LHCN-M2 (cell line): ENCODE results near the gene P2RX4. TPM values are rescaled to one million over a fixed set of nuclear protein-coding genes. Genes with fewer than 3 reads are reported as not detected.
"Not testable (repeated sequence)": the region's sequence is repeated elsewhere in the genome, so short reads cannot be mapped to it uniquely, and the experiment has no call there.

Experiments used
- DNase-seq: peaks from one replicate; pipeline ENCODE4 v3.0.0-alpha.2; 2012; ENCODE audit warnings: low read depth
- total RNA-seq: library from RNA; depleted of rRNA; stranded (reverse); fragments of >200 nt; gene quantifications from 2 replicates; pipeline ENCODE4 v1.2.3, GENCODE V29; 2014

P2RX4 gene
- total RNA-seq, 1 experiment from 2014 or later = 14.0 TPM

DNA sequence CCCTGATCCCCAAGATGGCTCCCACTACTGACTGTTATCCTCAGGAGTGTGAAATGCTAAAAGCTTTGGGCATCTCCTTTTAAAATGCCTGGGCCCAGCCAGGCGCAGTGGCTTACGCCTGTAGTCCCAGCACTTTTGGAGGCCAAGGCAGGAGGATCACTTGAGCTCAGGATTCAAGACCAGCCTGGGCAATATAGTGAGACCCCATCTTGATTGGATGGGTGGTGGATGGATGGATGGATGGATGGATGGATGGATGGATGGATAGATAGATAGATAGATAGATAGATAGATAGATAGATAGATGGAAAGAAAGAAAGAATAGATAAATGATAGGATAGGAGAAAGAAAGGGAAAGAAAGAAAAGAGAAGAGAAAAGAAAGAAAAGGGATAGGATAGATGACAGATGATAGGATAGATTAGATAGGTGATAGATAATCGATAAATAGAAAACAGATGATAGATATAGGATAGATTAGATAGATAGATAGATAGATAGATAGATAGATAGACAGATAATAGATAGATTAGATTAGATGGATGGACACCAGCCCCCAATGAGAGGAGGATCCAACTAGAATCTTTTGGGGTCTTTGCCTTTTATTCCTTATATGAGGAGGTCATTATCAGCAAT lies 9.5 kb downstream of the P2RX4 start:
- no peak for DNase-seq

GRCh38 chr12:121222847-121223246 lies 12.9 kb downstream of the P2RX4 start:
- DNase-seq = no peak

DNA sequence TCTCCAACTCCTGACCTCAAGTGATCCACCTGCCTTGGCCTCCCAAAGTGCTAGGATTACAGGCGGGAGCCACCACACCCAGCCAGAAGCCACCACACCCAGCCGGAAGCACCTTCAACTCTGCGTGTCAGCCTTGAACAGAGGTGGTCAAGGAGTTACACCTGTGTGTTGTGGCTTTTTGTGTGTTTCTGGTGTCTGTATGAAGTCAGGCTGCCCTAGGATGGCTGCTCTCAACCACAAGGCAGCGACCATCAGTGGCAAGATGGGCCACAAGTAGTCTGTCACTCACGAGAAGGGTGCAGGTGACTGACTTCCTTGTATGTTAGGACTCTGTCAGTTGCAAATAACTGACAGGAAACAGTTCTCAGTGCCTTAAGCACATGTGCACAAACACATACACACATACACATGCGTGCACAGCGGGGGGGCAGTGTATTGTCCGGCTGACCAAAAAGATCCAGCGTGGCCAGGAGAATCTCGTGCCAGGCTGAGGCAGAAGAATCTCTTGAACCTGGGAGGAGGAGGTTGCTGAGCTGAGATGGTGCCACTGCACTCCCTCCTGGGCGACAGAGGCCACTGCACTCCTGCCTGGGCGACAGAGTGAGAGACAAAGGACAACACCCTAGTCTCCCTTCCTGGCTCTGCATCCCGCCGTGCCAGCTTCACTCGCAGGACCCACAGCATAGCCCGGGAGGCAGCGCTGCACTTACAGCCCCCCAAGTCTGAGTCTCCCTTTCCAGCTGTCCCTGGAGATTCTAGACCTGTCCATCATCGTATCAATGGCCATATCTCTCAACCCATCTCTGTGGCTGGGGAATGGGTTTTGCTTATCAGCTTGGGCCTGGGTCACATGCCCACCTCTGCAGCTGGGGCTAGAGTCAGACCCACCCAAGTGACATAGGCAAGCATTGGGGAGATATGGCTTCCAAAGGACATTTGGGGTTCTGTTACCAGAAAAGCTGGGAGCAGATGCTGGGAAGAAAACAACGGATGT lies 13.7 kb downstream of the P2RX4 start:
- no peak for DNase-seq

DNA sequence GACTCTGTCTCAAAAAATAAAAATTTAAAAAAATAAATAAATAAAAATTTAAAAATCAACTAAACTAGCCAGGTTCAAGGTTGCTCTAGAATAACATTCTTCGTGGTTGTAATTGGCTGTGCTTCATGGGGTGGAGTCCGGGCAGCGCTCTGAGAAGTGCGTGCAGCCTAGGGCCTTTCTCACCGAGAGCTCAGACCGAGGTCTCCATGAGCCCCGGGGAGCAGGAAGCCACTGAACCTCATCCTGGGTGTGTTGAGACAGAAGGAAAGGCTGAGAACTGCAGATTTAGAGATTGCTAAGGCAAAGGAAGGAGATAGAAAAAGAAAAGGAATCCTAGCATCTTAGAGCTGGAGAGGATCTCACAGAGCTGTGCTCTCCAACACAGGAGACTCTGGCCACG lies 14.7 kb downstream of the P2RX4 start:
- DNase-seq = no peak

- DNase-seq = no peak
Observed at GRCh38 chr12:121226399-121226798, 16.5 kb downstream of the P2RX4 start.

DNA sequence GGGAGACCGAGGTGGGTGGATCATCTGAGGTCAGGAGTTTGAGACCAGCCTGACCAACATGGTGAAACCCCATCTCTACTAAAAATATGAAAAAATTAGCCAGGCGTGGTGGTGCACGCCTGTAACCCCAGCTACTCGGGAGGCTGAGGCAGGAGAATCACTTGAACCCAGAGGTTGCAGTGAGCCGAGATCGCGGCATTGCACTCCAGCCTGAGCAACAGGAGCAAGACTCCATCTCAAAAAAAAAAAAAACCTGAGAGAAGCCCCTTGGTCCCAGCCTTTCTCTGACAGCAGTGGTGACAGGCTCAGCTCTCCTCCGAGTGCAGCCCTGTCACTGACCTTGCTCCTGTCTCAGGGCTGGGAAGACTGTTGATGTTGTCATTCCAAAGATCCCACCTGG lies 16.9 kb downstream of the P2RX4 start:
- not testable (repeated sequence) for DNase-seq

DNA sequence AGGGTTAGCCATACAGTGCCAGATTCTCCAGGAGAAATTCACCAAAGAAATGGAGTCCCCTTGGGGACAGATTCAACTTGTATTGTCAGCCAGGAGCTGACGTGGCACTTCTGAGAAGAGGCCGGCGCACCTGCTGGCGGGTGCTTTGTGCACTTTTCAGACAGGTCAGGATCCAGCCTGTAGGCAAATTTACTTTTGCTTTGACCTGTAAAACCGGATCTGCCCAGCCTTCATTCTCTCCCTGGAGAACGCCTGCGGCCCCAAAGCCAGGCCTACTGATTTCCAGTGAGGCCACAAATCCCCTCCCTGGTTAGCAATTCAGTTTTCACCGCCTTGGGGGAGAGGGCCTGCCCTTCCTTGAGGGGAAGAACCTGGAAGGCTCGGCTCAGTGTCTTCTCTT lies 17.4 kb downstream of the P2RX4 start:
- DNase-seq = no peak

DNA sequence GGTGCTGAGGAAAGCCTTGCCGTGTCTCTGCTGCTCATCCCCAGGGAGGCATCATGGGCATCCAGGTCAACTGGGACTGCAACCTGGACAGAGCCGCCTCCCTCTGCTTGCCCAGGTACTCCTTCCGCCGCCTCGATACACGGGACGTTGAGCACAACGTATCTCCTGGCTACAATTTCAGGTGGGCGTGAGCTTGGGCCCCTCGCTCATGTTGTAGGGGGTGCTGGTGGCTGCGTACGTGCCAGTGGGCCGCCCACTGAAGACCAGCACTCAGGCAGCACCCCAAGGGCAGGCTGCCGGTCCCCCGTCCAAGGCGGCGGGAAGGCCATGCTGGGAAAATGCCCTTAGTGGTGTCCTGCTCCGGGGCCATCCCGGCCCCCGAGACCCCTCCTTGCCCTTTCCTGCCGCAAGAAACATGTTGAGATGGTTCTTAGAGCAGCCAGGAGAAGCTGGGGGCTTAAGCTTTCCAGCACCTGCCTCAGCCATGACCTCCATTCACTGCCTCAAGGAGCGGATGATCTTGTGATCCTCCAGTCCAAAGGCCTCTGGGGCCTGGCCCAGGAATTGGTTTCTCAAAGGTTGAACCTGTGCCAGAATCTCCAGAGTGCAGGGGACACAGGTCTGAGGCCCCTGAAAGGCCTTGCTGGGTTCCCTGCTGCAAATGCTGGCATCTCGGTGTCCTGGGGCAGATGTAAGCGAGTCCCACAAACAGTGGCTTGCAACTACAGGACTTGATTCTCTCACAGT lies 19.2 kb downstream of the P2RX4 start:
- DNase-seq = no peak

- DNase-seq = peak; percentile 64
Observed at GRCh38 chr12:121229826-121230537, 20.1 kb downstream of the P2RX4 start.

DNA sequence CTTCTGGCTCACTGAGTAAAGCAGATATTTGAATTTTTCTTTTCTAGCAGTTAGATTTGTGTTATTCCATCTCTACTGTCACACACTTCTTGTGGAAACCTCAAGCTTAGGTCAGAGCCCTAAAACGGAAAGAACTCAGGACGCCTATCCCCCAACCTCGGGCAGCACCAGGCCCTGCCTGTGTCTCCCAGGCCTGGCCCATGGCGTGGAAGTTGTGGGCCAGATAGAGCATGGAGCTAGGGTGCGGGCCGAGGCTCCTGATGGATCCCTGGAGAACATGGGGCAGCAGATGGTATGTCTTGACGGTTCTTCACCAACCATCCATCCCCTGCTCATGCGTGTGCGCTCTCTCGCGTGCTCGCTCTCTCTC lies 20.6 kb downstream of the P2RX4 start:
- no peak for DNase-seq

GRCh38 chr12:121232163-121232562 lies 22.2 kb downstream of the P2RX4 start:
- no peak for DNase-seq

DNA sequence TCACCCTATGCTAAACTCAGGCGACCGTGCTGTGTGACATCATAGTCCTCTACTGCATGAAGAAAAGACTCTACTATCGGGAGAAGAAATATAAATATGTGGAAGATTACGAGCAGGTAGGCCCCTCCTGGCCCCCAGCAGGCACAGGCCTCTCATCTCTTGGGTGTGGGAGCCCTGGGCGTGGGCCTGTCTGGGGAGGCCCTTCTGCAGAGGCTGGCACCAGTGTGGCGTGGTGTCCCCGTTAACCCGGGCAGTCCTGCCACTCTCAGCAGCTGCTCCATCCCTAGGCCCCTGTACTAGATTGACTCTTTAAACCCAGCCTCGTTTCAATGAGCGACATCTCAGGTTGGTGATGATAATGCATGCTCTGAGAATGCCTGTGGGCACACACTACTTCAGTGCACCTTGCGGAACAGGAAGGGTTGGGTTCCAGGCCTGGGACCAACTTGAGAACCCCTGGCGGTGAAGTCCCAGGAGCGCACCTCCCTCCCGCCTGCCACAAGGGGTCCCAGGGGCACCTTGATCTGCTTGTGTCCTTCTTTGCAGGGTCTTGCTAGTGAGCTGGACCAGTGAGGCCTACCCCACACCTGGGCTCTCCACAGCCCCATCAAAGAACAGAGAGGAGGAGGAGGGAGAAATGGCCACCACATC lies 23.2 kb downstream of the P2RX4 start:
- no peak for DNase-seq

GRCh38 chr12:121233628-121234020 lies 23.7 kb downstream of the P2RX4 start:
- no peak for DNase-seq

DNA sequence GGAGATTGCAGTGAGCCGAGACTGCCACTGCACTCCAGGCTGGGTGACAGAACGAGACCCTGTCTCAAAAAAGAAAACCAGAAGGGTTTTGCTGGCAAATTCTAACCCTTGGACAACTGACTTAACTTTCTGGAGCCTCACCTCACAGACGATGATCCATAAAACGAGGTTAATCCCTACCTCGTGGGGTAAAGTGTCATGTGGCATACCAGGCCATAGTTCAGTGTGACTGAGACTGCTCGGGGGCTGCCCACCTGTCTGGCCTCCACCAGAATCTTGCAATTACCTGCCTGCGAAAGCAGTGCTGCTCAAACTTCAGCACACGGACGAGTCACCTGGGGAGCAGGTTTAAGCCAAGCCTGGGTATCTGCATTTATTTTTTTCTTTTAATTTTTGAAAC lies 26.8 kb downstream of the P2RX4 start:
- DNase-seq = no peak

DNA sequence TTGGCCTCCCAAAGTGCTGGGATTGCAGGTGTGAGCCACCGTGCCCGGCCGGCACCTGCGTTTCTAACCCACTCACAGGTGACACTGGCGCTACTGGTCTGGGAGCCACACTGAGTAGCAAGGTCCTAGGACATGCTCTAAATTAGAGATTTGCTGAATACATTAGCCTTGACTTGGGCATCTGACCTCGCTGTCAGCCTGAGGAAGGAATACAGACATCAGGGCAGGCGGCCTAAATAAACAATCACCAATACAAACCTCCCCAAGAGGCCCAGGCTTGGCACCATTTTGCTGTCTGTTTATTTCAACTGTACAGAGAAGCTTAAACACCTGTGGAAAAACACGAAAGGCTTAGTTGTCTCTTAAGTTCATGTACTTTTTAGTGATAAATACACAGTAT lies 27.5 kb downstream of the P2RX4 start:
- no peak for DNase-seq

DNA sequence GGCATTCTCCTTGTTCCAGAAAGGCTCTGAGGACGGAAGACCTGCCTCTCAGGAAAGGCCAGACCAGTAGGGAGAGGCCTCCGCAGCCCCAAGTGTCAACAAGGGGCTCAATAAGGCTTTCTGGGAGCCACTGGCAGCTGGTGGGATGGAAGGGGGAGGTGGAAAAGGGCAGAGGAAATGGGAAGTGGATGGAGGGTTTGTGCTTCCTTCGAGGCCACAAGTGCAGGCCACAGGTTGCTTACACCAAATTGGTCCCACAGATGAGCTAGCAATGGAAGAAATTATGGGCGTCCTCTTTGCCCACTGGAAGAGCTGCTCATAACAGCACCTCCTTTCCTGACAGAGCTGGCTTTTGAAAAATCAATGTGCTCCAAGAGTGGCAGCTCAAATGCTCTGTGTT lies 28.2 kb downstream of the P2RX4 start:
- no peak for DNase-seq

- DNase-seq = peak; percentile 19
Observed at GRCh38 chr12:121238604-121239350, 28.8 kb downstream of the P2RX4 start.

DNA sequence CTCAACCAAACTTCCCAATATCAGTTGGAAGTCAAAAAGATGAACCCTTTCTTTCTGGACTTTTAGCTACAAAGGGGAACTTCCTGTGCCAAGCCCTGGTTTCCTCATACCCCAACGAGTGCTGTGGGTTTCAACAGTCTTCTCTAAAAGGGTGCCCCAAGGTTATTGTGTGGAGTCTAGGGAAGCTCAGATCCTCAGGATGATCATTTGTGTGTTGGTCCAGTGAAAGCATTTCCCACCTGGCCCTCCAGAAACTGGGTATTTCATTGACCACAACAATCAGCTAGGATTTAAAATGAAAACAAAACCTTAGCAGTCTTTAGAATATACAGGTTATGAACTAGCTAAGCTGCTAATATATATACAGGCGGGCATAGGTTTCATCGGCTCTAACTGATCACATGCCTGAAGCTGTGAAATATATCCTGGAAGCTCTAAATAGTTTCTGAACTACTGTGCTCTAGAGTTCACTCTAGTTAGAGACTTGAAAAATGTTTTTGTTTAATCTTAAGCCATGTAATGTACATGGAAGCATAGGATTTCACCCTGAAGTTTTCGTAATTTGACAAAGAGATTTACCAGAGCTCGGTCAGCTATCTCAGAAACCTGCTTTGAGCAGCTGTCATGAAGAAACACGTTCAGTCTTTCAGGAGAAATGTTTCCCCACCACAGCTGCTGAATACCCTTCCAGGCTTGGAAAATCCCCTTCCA lies 29.6 kb downstream of the P2RX4 start:
- no peak for DNase-seq

- no peak for DNase-seq
Observed at GRCh38 chr12:121240062-121240420, 30.1 kb downstream of the P2RX4 start.
